ENCODE data around the gene FAH.

The FAH gene

GRCh38 chr15:80233581-80233980, 80.8 kb downstream of the FAH start:
- Histone ChIP-seq H3K27ac (ENCODE audit: low read length) (no peak overlapping the region), H3K27me3 (ENCODE audit: insufficient read depth, low read length, poor library complexity) (no peaks in the 10 kb centered on the region), H3K9ac (ENCODE audit: low read depth, low read length) (no peak overlapping the region), H3K36me3 (ENCODE audit: insufficient read depth, low read length) (no peaks in the 10 kb centered on the region), H3K4me3 (ENCODE audit: low read depth in 1 of 2, low read length in 2 of 2) (no peak overlapping the region), H4K20me1 (ENCODE audit: insufficient read depth, low read length) (no peaks in the 10 kb centered on the region), H3K4me2 (ENCODE audit: insufficient read depth, low read length) (no peak overlapping the region), H3K4me1 (ENCODE audit: insufficient read depth, low read length) (no peaks in the 10 kb centered on the region), H2AFZ (ENCODE audit: low read depth, low read length) (no peak overlapping the region), H3K79me2 (ENCODE audit: insufficient read depth, low read length) (no peaks in the 10 kb centered on the region), H3K9me3 (ENCODE audit: insufficient read depth, low read length, severe bottlenecking) (no peaks in the 10 kb centered on the region)
- TF ChIP-seq, protein P1, sequence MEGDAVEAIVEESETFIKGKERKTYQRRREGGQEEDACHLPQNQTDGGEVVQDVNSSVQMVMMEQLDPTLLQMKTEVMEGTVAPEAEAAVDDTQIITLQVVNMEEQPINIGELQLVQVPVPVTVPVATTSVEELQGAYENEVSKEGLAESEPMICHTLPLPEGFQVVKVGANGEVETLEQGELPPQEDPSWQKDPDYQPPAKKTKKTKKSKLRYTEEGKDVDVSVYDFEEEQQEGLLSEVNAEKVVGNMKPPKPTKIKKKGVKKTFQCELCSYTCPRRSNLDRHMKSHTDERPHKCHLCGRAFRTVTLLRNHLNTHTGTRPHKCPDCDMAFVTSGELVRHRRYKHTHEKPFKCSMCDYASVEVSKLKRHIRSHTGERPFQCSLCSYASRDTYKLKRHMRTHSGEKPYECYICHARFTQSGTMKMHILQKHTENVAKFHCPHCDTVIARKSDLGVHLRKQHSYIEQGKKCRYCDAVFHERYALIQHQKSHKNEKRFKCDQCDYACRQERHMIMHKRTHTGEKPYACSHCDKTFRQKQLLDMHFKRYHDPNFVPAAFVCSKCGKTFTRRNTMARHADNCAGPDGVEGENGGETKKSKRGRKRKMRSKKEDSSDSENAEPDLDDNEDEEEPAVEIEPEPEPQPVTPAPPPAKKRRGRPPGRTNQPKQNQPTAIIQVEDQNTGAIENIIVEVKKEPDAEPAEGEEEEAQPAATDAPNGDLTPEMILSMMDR (IDR thresholded peaks at IDR 0.05; ENCODE audit: borderline replicate concordance, extremely low read depth, low read length, poor library complexity, severe bottlenecking): no peak
- TF ChIP-seq EZH2 (IDR thresholded peaks at IDR 0.05; ENCODE audit: borderline replicate concordance, low read depth, low read length, severe bottlenecking): no peak
- DNase-seq: no peak
- ATAC-seq (ENCODE audit: insufficient read depth, low read depth): no peak

GRCh38 chr15:80234883-80235282, 82.1 kb downstream of the FAH start:
- Histone ChIP-seq H3K36me3 (ENCODE audit: insufficient read depth, low read length) (no peaks in the 10 kb centered on the region), H3K27me3 (ENCODE audit: insufficient read depth, low read length, poor library complexity) (no peaks in the 10 kb centered on the region), H3K9ac (ENCODE audit: low read depth, low read length) (no peak overlapping the region), H4K20me1 (ENCODE audit: insufficient read depth, low read length) (no peaks in the 10 kb centered on the region), H3K4me3 (ENCODE audit: low read depth in 1 of 2, low read length in 2 of 2) (no peak overlapping the region), H2AFZ (ENCODE audit: low read depth, low read length) (no peak overlapping the region), H3K4me2 (ENCODE audit: insufficient read depth, low read length) (no peak overlapping the region), H3K9me3 (ENCODE audit: insufficient read depth, low read length, severe bottlenecking) (no peaks in the 10 kb centered on the region), H3K4me1 (ENCODE audit: insufficient read depth, low read length) (no peaks in the 10 kb centered on the region), H3K79me2 (ENCODE audit: insufficient read depth, low read length) (no peaks in the 10 kb centered on the region), H3K27ac (ENCODE audit: low read length) (no peak overlapping the region)
- TF ChIP-seq, protein P1 (IDR thresholded peaks at IDR 0.05; ENCODE audit: borderline replicate concordance, extremely low read depth, low read length, poor library complexity, severe bottlenecking): peak; percentile 55
- no peak for TF ChIP-seq EZH2 (IDR thresholded peaks at IDR 0.05; ENCODE audit: borderline replicate concordance, low read depth, low read length, severe bottlenecking)
- ATAC-seq (ENCODE audit: insufficient read depth, low read depth): peak; percentile 53; the same call in 2 of the 3 replicates
- peak; percentile 37 for DNase-seq
